ENCODE measurements around the gene GJA1. TPM values are rescaled to one million over a fixed set of nuclear protein-coding genes. Genes with fewer than 3 reads are reported as not detected.

Gene GJA1
- total and polyA plus RNA-seq, 12 donors: 49.2 to 404 (median 272) TPM

GRCh38 chr6:121449331-121449730 is 13.9 kb downstream of the GJA1 start:
- Histone ChIP-seq H3K4me3 (no peak overlapping the region), H3K36me3 (peaks cover 0 to 63% (median 31%) of the 10 kb centered on the region in 9 donors), H3K27ac (no peak overlapping the region), H3K9me3 (no peaks in the 10 kb centered on the region), H3K27me3 (no peaks in the 10 kb centered on the region), H3K4me1 (peaks cover 0 to 45% (median 14%) of the 10 kb centered on the region in 9 donors)
- ATAC-seq: no peak
- 87 to 95% methylated on average over 1 of the region's 1 CpG for WGBS, 2 donors
- DNase-seq: no peak
- intact Hi-C loops (cut with DNase I): loop anchor here in 1 of 10 donors (10.0 kb wide), 1 partner anchor 135 kb away; no protein-coding TSS in a partner anchor
- TF ChIP-seq CTCF (IDR thresholded peaks at IDR 0.05): no peak

- TF ChIP-seq CTCF (IDR thresholded peaks at IDR 0.05): no peak
- DNase-seq: no peak
- H3K27ac ChIP-seq: no peak overlapping the region
- H3K4me3 ChIP-seq: no peak overlapping the region
- peaks cover 0 to 54% (median 31%) of the 10 kb centered on the region in 9 donors for H3K36me3 ChIP-seq
- WGBS, 2 donors: 82 to 90% methylated on average over 11 of the region's 11 CpGs
- peaks cover 0 to 35% (median 11%) of the 10 kb centered on the region in 9 donors for H3K4me1 ChIP-seq
- ATAC-seq: no peak
- no peaks in the 10 kb centered on the region for H3K27me3 ChIP-seq
- H3K9me3 ChIP-seq: no peaks in the 10 kb centered on the region
- intact Hi-C loops (cut with DNase I): loop anchor here in 2 of 10 donors (5.0 to 10.0 kb wide), 2 partner anchors 125 to 397 kb away; no protein-coding TSS in a partner anchor
Measured at GRCh38 chr6:121450242-121450641, 14.8 kb downstream of the GJA1 start.

GRCh38 chr6:121451250-121451649 is 15.8 kb downstream of the GJA1 start:
- no peaks in the 10 kb centered on the region for H3K27me3 ChIP-seq
- no peak overlapping the region for H3K4me3 ChIP-seq
- ATAC-seq (no peak), DNase-seq (no peak)
- intact Hi-C loops (cut with DNase I): loop anchor here in 2 of 10 donors (5.0 to 10.0 kb wide), 2 partner anchors 124 to 396 kb away; no protein-coding TSS in a partner anchor
- TF ChIP-seq CTCF (IDR thresholded peaks at IDR 0.05): no peak
- H3K9me3 ChIP-seq: no peaks in the 10 kb centered on the region
- H3K27ac ChIP-seq: no peak overlapping the region
- H3K36me3 ChIP-seq: peaks cover 0 to 44% (median 28%) of the 10 kb centered on the region in 9 donors
- peaks cover 0 to 27% (median 5%) of the 10 kb centered on the region in 9 donors for H3K4me1 ChIP-seq

- WGBS, 2 donors: 83 to 85% methylated on average over 5 of the region's 5 CpGs
- no peaks in the 10 kb centered on the region for H3K9me3 ChIP-seq
- intact Hi-C loops (cut with DNase I): loop anchor here in 2 of 10 donors (5.0 to 10.0 kb wide), 2 partner anchors 122 to 394 kb away; no protein-coding TSS in a partner anchor
- no peak for TF ChIP-seq CTCF (IDR thresholded peaks at IDR 0.05)
- peaks cover 0 to 25% (median 12%) of the 10 kb centered on the region in 9 donors for H3K36me3 ChIP-seq
- no peak overlapping the region for H3K4me3 ChIP-seq
- no peak overlapping the region for H3K27ac ChIP-seq
- no peak for ATAC-seq
- H3K27me3 ChIP-seq: no peaks in the 10 kb centered on the region
- DNase-seq: no peak
- H3K4me1 ChIP-seq: peaks cover 0 to 12% (median 0%) of the 10 kb centered on the region in 9 donors
Measured at GRCh38 chr6:121453191-121453590, 17.7 kb downstream of the GJA1 start.

All from heart right ventricle (tissue), 16 donors.